Testis (tissue), 2 donors: ENCODE data around the gene ZGLP1.

ENCODE experiments used
- CTCF ChIP-seq, 3 experiments: fragments of 450-650 bp in 2 of 3; fragments of 200-600 bp in 1 of 3; sonication (generic) in 1 of 3; IDR thresholded peaks; one replicate each; pipeline ENCODE4 v1.5.1; 2016 to 2019; ENCODE audit warnings: antibody characterized with exemption in 3 of 3, mild to moderate bottlenecking in 2 of 3, moderate library complexity in 1 of 3
- POLR2A ChIP-seq: fragments of 450-650 bp; IDR thresholded peaks from one replicate; pipeline ENCODE4 v1.6.1; 2017; ENCODE audit warnings: antibody characterized with exemption, mild to moderate bottlenecking, moderate library complexity

GRCh38 chr19:10318807-10319682 is 9.4 kb upstream of the ZGLP1 start:
- TF ChIP-seq CTCF (IDR thresholded peaks at IDR 0.05) (no peak), POLR2A (no peak)
